Kidney (tissue), 14 donors: Measurements from ENCODE around the gene SHPK. TPM values are rescaled to one million over a fixed set of nuclear protein-coding genes. Genes with fewer than 3 reads are reported as not detected.

Source experiments
- DNase-seq, 5 donors: peaks; one replicate each; pipeline ENCODE4 v3.0.0-alpha.2; 2013 to 2020
- FAIRE-seq: peaks from 2 replicates; lab custom pipeline; 2012; peaks lifted over from hg19 to GRCh38; lab: Jason Lieb, UNC
- H3K27ac ChIP-seq, 2 donors: one replicate each; pipeline ENCODE4 v1.7.0; 2013; ENCODE audit warnings: low read depth in 2 of 2, low read length in 2 of 2, inconsistent platforms in 1 of 2
- H3K27me3 ChIP-seq: one replicate; pipeline ENCODE4 v1.7.1; 2013; ENCODE audit warnings: low read length, inconsistent platforms; ENCODE audit not compliant: control insufficient read depth, insufficient read depth
- H3K36me3 ChIP-seq, 3 donors: one replicate each; pipeline versions ENCODE4 v1.7.0 to v1.7.1; 2013; ENCODE audit warnings: low read length in 3 of 3, control low read depth in 1 of 3, inconsistent platforms in 1 of 3; ENCODE audit not compliant: insufficient read depth in 3 of 3, control insufficient read depth in 2 of 3
- H3K4me1 ChIP-seq, 3 donors: one replicate each; pipeline versions ENCODE4 v1.7.0 to v1.7.1; 2013; ENCODE audit warnings: low read length in 3 of 3, inconsistent platforms in 1 of 3, low read depth in 1 of 3; ENCODE audit not compliant: control insufficient read depth in 2 of 3, insufficient read depth in 2 of 3
- H3K4me3 ChIP-seq, 3 donors: one replicate each; pipeline versions ENCODE4 v1.7.0 to v1.8.1; 2013; ENCODE audit warnings: low read length in 3 of 3, control low read depth in 1 of 3, inconsistent platforms in 1 of 3
- H3K9ac ChIP-seq, 3 donors: one replicate each; pipeline versions ENCODE4 v1.7.0 to v1.7.1; 2013; ENCODE audit warnings: low read length in 3 of 3, control low read depth in 1 of 3, inconsistent platforms in 1 of 3
- H3K9me3 ChIP-seq, 3 donors: one replicate each; pipeline versions ENCODE4 v1.7.0 to v1.7.1; 2013; ENCODE audit warnings: low read length in 3 of 3, control low read depth in 1 of 3, inconsistent platforms in 1 of 3; ENCODE audit not compliant: control insufficient read depth in 2 of 3, insufficient read depth in 1 of 3
- CTCF ChIP-seq: IDR thresholded peaks from 3 replicates; pipeline ENCODE4 v1.5.1; 2012; ENCODE audit warnings: mild to moderate bottlenecking, moderate library complexity, borderline replicate concordance; ENCODE audit not compliant: insufficient read depth; ENCODE audit errors: extremely low read depth
- intact Hi-C: fragments of 100-400 bp; cut with DNase I; formaldehyde crosslinking; loops from one replicate; pipeline ENCODE4 v1.11.1; 2022
- polyA plus RNA-seq: library from polyadenylated mRNA; stranded (reverse); fragments of 350-450 nt; fragmentation: Illumina TruSeq; extraction: RNeasy Lipid Tissue Mini Kit (QIAGEN cat#74804); gene quantifications from one replicate; pipeline ENCODE4 v1.2.3, GENCODE V29; 2014; ENCODE audit warnings: low read depth, low replicate concordance; ENCODE audit not compliant: insufficient read depth
- total RNA-seq: library from RNA; stranded (reverse); fragmentation: NEBNext Ultra II Directional; extraction: Animal tissue kit (Norgen Biotek cat#: 25700); gene quantifications from one replicate; pipeline ENCODE4 v1.2.1, GENCODE V29; 2021
- donor health status: control.
- donor health status: control.
- donor health status: control.
- donor health status: control.
- donor health status: control.
- donor health status: DM: yes; HTN: yes; CAD: no.
- donor health status: Normal renal cell carcinoma (clear cell type).

SHPK gene
- total and polyA plus RNA-seq, 2 donors from 2014 or later: 9.2 to 17.5 TPM

- FAIRE-seq (peak; percentile 8), DNase-seq (peak; percentile 99 to 100 (median 99))
- Histone ChIP-seq H3K9ac (peak within 1 kb of the TSS; percentile 59 to 93 (median 78)), H3K27ac (peak within 1 kb of the TSS; percentile 96 to 99), H3K36me3 (peaks cover 0 to 7% (median 7%) of the 10 kb centered on the region in 3 donors), H3K4me1 (peaks cover 0 to 19% (median 7%) of the 10 kb centered on the region in 3 donors), H3K4me3 (peak within 1 kb of the TSS; percentile 73 to 85 (median 82)), H3K27me3 (no peaks in the 10 kb centered on the region), H3K9me3 (no peaks in the 10 kb centered on the region)
- no peak for TF ChIP-seq CTCF
- intact Hi-C loops: no loop called here
Observed at GRCh38 chr17:3668279-3669084, 32.4 kb upstream of the SHPK start, which contains the start of the genes EMC6 and TAX1BP3. Gene EMC6, plus strand, starts transcription at chr17:3668812. Its CDS starts 335 bp downstream, at chr17:3669147. Gene TAX1BP3, minus strand, starts transcription at chr17:3668578. Its CDS starts 52 bp downstream, at chr17:3668526.

GRCh38 chr17:3667366-3668278 is 31.6 kb upstream of the SHPK start:
- peaks cover 0 to 7% (median 7%) of the 10 kb centered on the region in 3 donors for H3K36me3 ChIP-seq
- no peak for TF ChIP-seq CTCF
- H3K27ac ChIP-seq: peak overlapping the region; percentile 96 to 99
- peaks cover 0 to 19% (median 7%) of the 10 kb centered on the region in 3 donors for H3K4me1 ChIP-seq
- H3K9me3 ChIP-seq: no peaks in the 10 kb centered on the region
- FAIRE-seq: no peak
- peak overlapping the region; percentile 69 to 85 (median 71) for H3K4me3 ChIP-seq
- H3K9ac ChIP-seq: peak overlapping the region; percentile 44 to 84 (median 78)
- DNase-seq: peak; percentile 90 to 98 (median 94)
- intact Hi-C loops: no loop called here
- H3K27me3 ChIP-seq: no peaks in the 10 kb centered on the region

GRCh38 chr17:3666516-3666915 is 30.5 kb upstream of the SHPK start:
- FAIRE-seq: no peak
- DNase-seq: no peak
- no peaks in the 10 kb centered on the region for H3K9me3 ChIP-seq
- H3K27ac ChIP-seq: no peak overlapping the region
- no peak overlapping the region for H3K4me3 ChIP-seq
- peaks cover 0 to 7% (median 7%) of the 10 kb centered on the region in 3 donors for H3K36me3 ChIP-seq
- no peaks in the 10 kb centered on the region for H3K27me3 ChIP-seq
- no peak for TF ChIP-seq CTCF
- intact Hi-C loops: no loop called here
- H3K9ac ChIP-seq: peak overlapping the region in 1 of 3 donors; percentile 40
- H3K4me1 ChIP-seq: peaks cover 0 to 19% (median 7%) of the 10 kb centered on the region in 3 donors
